Esophagus squamous epithelium (tissue), 5 donors: Measurements from ENCODE around the gene SLC2A4. TPM values are rescaled to one million over a fixed set of nuclear protein-coding genes. Genes with fewer than 3 reads are reported as not detected.

Source experiments
- DNase-seq: peaks from one replicate; lab custom pipeline; 2025; lab: John Stamatoyannopoulos, UW
- H3K27ac ChIP-seq, 4 donors: fragments of 200-600 bp; sonication (generic); one replicate each; pipeline ENCODE4 v1.5.1; 2016 to 2019; ENCODE audit warnings: mild to moderate bottlenecking in 1 of 4
- H3K27me3 ChIP-seq, 4 donors: fragments of 200-600 bp; sonication (generic); 1 replicate in 3 of 4; 2 replicates in 1 of 4; pipeline versions ENCODE4 v1.5.1 to v1.6.0; 2017 to 2021; ENCODE audit warnings: antibody characterized with exemption in 1 of 4
- H3K36me3 ChIP-seq, 3 donors: fragments of 200-600 bp; sonication (generic); one replicate each; pipeline ENCODE4 v1.5.1; 2016 to 2019
- H3K4me1 ChIP-seq, 3 donors: fragments of 200-600 bp; sonication (generic); one replicate each; pipeline ENCODE4 v1.5.1; 2017 to 2019
- H3K4me3 ChIP-seq, 4 donors: fragments of 200-600 bp; sonication (generic); 1 replicate in 3 of 4; 2 replicates in 1 of 4; pipeline ENCODE4 v1.5.1; 2016 to 2019; ENCODE audit warnings: mild to moderate bottlenecking in 2 of 4, moderate library complexity in 1 of 4
- H3K9me3 ChIP-seq, 3 donors: fragments of 200-600 bp; sonication (generic); one replicate each; pipeline ENCODE4 v1.5.1; 2016 to 2019
- POLR2A ChIP-seq, 4 donors: fragments of 450-650 bp; IDR thresholded peaks; one replicate each; pipeline ENCODE4 v1.6.1; 2017; ENCODE audit warnings: antibody characterized with exemption in 4 of 4, mild to moderate bottlenecking in 4 of 4, moderate library complexity in 3 of 4
- whole genome bisulfite sequencing, 2 donors: methylation state at CpG; one replicate each; pipeline ENCODE4 v1.1.5; 2018; 5-methylcytosine and 5-hydroxymethylcytosine counted together
- intact Hi-C: fragments of 100-400 bp; cut with DNase I; formaldehyde crosslinking; loops from one replicate; pipeline ENCODE4 v1.15.0; 2022
- total RNA-seq, 4 donors: library from RNA; depleted of rRNA; stranded (reverse); fragments of >200 nt; gene quantifications; one replicate each; pipeline ENCODE4 v1.1.0, GENCODE V29; 2016
- TF ChIP-seq, protein P1 (sequence below), 6 experiments: fragments of 450-650 bp in 4 of 6; fragments of 200-600 bp in 2 of 6; sonication (generic) in 2 of 6; IDR thresholded peaks; one replicate each; pipeline ENCODE4 v1.5.1; 2016 to 2019; ENCODE audit warnings: antibody characterized with exemption in 6 of 6, mild to moderate bottlenecking in 4 of 6, moderate library complexity in 4 of 6
- donor health status: DM: yes; HTN: yes; CAD: no.

Gene SLC2A4
- total RNA-seq, 4 donors from 2014 or later, result 0.83 to 21.7 (median 2.5) TPM

DNA sequence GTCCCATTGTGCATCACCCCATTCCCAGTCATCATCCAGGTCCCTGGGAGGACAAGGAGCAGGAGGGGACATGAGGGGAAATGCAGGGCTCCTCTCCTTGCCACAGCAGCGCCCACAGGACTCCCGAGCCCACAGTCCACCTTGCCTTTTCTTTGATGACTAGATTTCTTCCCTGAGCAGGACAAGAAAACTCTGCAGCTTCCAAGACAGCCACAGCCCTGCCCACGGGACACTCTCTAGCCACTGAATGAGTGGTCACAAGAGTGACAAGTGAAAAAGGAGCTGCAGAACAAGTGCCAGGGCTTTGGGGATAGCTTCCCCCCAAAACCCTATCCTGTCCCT, 42.9 kb downstream of the SLC2A4 start:
- intact Hi-C loops, result no loop called here
- Histone ChIP-seq H3K4me3 (no peak overlapping the region), H3K27me3 (no peaks in the 10 kb centered on the region), H3K4me1 (peaks cover 10 to 27% (median 11%) of the 10 kb centered on the region in 3 donors), H3K27ac (no peak overlapping the region), H3K9me3 (no peaks in the 10 kb centered on the region), H3K36me3 (peaks cover 35 to 80% (median 41%) of the 10 kb centered on the region in 3 donors)
- WGBS, 2 donors, result 70 to 93% methylated on average over 2 to 3 of the region's 3 CpGs
- DNase-seq, result no peak
- TF ChIP-seq POLR2A (IDR thresholded peaks at IDR 0.05), result no peak
- TF ChIP-seq, protein P1, sequence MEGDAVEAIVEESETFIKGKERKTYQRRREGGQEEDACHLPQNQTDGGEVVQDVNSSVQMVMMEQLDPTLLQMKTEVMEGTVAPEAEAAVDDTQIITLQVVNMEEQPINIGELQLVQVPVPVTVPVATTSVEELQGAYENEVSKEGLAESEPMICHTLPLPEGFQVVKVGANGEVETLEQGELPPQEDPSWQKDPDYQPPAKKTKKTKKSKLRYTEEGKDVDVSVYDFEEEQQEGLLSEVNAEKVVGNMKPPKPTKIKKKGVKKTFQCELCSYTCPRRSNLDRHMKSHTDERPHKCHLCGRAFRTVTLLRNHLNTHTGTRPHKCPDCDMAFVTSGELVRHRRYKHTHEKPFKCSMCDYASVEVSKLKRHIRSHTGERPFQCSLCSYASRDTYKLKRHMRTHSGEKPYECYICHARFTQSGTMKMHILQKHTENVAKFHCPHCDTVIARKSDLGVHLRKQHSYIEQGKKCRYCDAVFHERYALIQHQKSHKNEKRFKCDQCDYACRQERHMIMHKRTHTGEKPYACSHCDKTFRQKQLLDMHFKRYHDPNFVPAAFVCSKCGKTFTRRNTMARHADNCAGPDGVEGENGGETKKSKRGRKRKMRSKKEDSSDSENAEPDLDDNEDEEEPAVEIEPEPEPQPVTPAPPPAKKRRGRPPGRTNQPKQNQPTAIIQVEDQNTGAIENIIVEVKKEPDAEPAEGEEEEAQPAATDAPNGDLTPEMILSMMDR (IDR thresholded peaks at IDR 0.05), result no peak

DNA sequence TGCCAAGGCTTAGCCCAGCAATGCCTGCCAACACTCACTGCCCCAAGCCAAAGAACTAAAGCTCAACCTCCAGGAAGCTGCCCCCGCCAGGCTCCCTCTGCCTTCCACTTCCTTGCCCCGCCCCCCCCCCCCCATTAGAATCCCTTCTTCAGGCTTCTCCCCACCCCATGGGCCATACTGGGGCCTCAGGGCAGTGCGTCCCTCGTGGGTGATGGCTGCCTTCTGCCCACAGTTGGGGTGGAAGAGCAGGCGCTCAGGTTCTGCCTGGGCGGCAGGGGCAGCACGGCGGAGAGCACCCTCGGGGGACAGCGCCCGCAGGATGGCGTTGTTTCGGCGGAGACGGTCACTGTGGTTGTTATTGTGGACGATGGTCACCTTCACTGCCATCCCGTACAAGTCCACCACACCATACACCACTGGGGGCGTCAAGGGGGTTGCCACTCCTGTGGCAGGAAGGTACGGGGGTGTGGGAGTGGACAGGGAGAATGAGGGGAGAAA, 43.6 kb downstream of the SLC2A4 start:
- no peak overlapping the region for H3K27ac ChIP-seq
- H3K4me3 ChIP-seq, result no peak overlapping the region
- H3K36me3 ChIP-seq, result peaks cover 35 to 74% (median 41%) of the 10 kb centered on the region in 3 donors
- no peaks in the 10 kb centered on the region for H3K9me3 ChIP-seq
- no peaks in the 10 kb centered on the region for H3K27me3 ChIP-seq
- WGBS, 2 donors, result 100% methylated on average over 1 of the region's 19 CpGs; no CpG with 5 or more reads in 1 of the 2 donors
- intact Hi-C loops, result no loop called here
- DNase-seq, result no peak
- TF ChIP-seq POLR2A (IDR thresholded peaks at IDR 0.05), result no peak
- TF ChIP-seq, protein P1 (IDR thresholded peaks at IDR 0.05), result no peak
- peaks cover 10 to 29% (median 11%) of the 10 kb centered on the region in 3 donors for H3K4me1 ChIP-seq

DNA sequence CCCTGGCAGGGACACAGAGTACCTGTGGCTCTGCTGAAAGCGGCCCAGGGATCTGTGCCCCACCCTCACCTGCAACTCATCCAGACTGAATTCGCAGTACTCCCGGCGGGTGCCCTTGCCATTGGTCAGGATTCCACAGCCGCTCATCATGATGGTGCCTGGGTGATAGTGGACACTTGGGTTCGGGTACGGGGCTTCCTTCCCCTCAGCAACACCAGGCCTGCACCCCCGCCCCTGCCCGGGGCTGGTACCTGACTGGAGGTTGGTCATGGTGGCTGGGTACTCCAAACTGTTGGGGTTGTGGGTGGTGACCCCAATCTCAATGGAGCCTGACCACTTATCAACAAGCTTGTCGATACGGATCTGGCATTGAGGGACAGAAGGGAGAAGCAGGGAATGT, 44.7 kb downstream of the SLC2A4 start:
- TF ChIP-seq, protein P1 (IDR thresholded peaks at IDR 0.05), result no peak
- TF ChIP-seq POLR2A (IDR thresholded peaks at IDR 0.05), result no peak
- Histone ChIP-seq H3K36me3 (peaks cover 27 to 62% (median 30%) of the 10 kb centered on the region in 3 donors), H3K4me1 (peaks cover 11 to 39% (median 17%) of the 10 kb centered on the region in 3 donors), H3K4me3 (no peak overlapping the region), H3K9me3 (no peaks in the 10 kb centered on the region), H3K27me3 (no peaks in the 10 kb centered on the region), H3K27ac (no peak overlapping the region)
- WGBS, 2 donors, result 64 to 100% methylated on average over 2 to 3 of the region's 11 CpGs
- DNase-seq, result no peak
- intact Hi-C loops, result no loop called here

DNA sequence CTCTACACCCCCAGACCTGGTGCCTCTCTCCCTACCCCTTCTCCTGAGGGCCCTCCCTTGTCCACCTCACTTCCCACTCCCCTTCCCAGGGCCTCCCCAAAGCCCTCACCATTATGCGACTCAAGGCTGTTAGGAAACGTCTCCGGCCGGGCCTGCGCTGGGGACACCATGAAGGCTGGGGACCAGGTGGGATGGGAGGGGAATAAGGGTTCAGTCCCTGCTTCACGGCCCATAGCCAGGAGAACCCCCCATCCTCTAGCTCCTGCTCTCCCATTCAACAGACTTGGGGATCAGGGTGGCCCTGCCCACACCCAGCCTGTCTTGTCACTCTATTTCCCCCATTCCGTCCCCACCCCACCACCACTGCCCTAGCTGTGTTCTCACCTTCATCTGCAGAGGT, 45.5 kb downstream of the SLC2A4 start:
- Histone ChIP-seq H3K36me3 (peaks cover 20 to 54% (median 21%) of the 10 kb centered on the region in 3 donors), H3K4me3 (no peak overlapping the region), H3K4me1 (peaks cover 11 to 39% (median 17%) of the 10 kb centered on the region in 3 donors), H3K27ac (no peak overlapping the region), H3K9me3 (no peaks in the 10 kb centered on the region), H3K27me3 (no peaks in the 10 kb centered on the region)
- no peak for TF ChIP-seq POLR2A (IDR thresholded peaks at IDR 0.05)
- TF ChIP-seq, protein P1 (IDR thresholded peaks at IDR 0.05), result no peak
- intact Hi-C loops, result no loop called here
- no peak for DNase-seq
- 91 to 92% methylated on average over 6 to 7 of the region's 7 CpGs for WGBS, 2 donors

DNA sequence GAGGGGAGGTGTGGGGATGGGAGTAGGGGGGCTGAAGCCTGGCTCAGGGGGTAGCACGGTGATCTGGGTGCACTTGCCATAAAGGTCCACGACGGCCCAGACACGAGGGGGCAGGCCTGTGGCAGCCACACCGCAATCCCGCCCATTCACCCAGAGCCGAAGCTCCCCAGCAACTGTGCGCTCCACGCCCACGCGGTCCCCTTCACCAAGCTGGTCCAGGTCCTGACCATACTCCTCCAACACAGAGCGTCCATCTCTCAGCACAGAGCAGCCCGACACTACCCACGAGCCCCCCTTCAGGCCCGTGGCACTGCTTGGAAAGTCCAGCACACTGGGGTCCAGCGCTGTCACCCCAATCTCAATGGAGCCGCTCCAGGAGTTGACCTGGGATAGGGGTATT, 46.0 kb downstream of the SLC2A4 start:
- Histone ChIP-seq H3K4me1 (peaks cover 11 to 39% (median 17%) of the 10 kb centered on the region in 3 donors), H3K27ac (no peak overlapping the region), H3K27me3 (no peaks in the 10 kb centered on the region), H3K36me3 (peaks cover 15 to 49% (median 17%) of the 10 kb centered on the region in 3 donors), H3K9me3 (no peaks in the 10 kb centered on the region), H3K4me3 (no peak overlapping the region)
- 78 to 86% methylated on average over 9 of the region's 17 CpGs for WGBS, 2 donors
- DNase-seq, result no peak
- TF ChIP-seq, protein P1 (IDR thresholded peaks at IDR 0.05), result no peak
- TF ChIP-seq POLR2A (IDR thresholded peaks at IDR 0.05), result no peak
- intact Hi-C loops, result no loop called here
